ENCODE measurements around the gene POU2AF2. TPM values are rescaled to one million over a fixed set of nuclear protein-coding genes. Genes with fewer than 3 reads are reported as not detected.

Gene POU2AF2
- total RNA-seq, 1 experiment from 2014 or later, result not detected

GRCh38 chr11:111326824-111327223 lies 81.3 kb downstream of the POU2AF2 start:
- H2AK5ac ChIP-seq (ENCODE audit: insufficient read length, low read length), result no peak overlapping the region
- H3K4me2 ChIP-seq (ENCODE audit: insufficient read depth, insufficient read length, low read length), result no peak overlapping the region
- H2BK5ac ChIP-seq (ENCODE audit: insufficient read length, low read length), result no peak overlapping the region
- H3K4me3 Mint-ChIP-seq, result no peak overlapping the region
- no peaks in the 10 kb centered on the region for H3K23me2 ChIP-seq (ENCODE audit: insufficient read length, low read depth, low read length, poor library complexity, severe bottlenecking)
- H3T11ph ChIP-seq (ENCODE audit: low read length), result no peak overlapping the region
- no peak overlapping the region for H2BK15ac ChIP-seq (ENCODE audit: low read depth, low read length)
- no peak overlapping the region for H3K27ac ChIP-seq (ENCODE audit: insufficient read length, low read depth, low read length)
- no peaks in the 10 kb centered on the region for H3K27me3 ChIP-seq (ENCODE audit: insufficient read depth, low read length)
- H4K91ac ChIP-seq (ENCODE audit: insufficient read length, low read depth, low read length), result no peak overlapping the region
- no peak overlapping the region for H4K5ac ChIP-seq (ENCODE audit: insufficient read length, low read depth, low read length)
- no peak overlapping the region for H3K23ac ChIP-seq (ENCODE audit: insufficient read length, low read depth, low read length)
- no peak overlapping the region for H3K14ac ChIP-seq (ENCODE audit: insufficient read depth, low read length)
- no peaks in the 10 kb centered on the region for H3K79me1 ChIP-seq (ENCODE audit: insufficient read depth, low read depth, low read length, poor library complexity, severe bottlenecking)
- H3K4me1 Mint-ChIP-seq, result no peaks in the 10 kb centered on the region
- H2BK12ac ChIP-seq (ENCODE audit: insufficient read length, low read depth, low read length), result no peak overlapping the region
- no peak overlapping the region for H3K27ac Mint-ChIP-seq
- DNase-seq, result no peak
- H3K4me1 ChIP-seq (ENCODE audit: insufficient read depth, low read length), result no peaks in the 10 kb centered on the region
- no peak overlapping the region for H2BK120ac ChIP-seq (ENCODE audit: low read depth, low read length, poor library complexity, severe bottlenecking)
- WGBS (ENCODE audit: extremely low coverage, insufficient read length, low lambda C conversion rate), result no CpG with 5 or more reads among the region's 4 CpGs
- H3K18ac ChIP-seq (ENCODE audit: insufficient read length, low read depth, low read length), result no peak overlapping the region
- no peaks in the 10 kb centered on the region for H3K79me2 ChIP-seq (ENCODE audit: insufficient read depth, low read length)
- H3K9ac ChIP-seq (ENCODE audit: extremely low read depth, insufficient read length, low read length), result no peak overlapping the region
- H3K27me3 Mint-ChIP-seq (ENCODE audit: low read depth), result no peaks in the 10 kb centered on the region; the same call in 1 of the 2 replicates
- no peaks in the 10 kb centered on the region for H3K9me3 ChIP-seq (ENCODE audit: control insufficient read depth, low read depth, low read length)
- H3K4ac ChIP-seq (ENCODE audit: low read depth, low read length), result no peak overlapping the region
- H3K36me3 Mint-ChIP-seq (ENCODE audit: insufficient read depth in 1 of 3, low read depth in 3 of 3), result no peaks in the 10 kb centered on the region
- H4K8ac ChIP-seq (replicated peaks; ENCODE audit: insufficient read length, low read depth, low read length), result no peak overlapping the region
- H2AFZ ChIP-seq (ENCODE audit: low read length), result no peak overlapping the region
- no peak for TF ChIP-seq CTCF (conservative IDR thresholded peaks at IDR 0.05)
- peaks cover 2% of the 10 kb centered on the region for H4K20me1 ChIP-seq (ENCODE audit: control insufficient read depth, insufficient read depth, insufficient read length)
- H2BK20ac ChIP-seq (ENCODE audit: low read depth, low read length, poor library complexity, severe bottlenecking), result no peak overlapping the region
- H3K9me3 Mint-ChIP-seq, result no peaks in the 10 kb centered on the region
- no peak overlapping the region for H3K56ac ChIP-seq (ENCODE audit: insufficient read length, low read depth, low read length)

Measured in H9 (cell line).